ENCODE data around the gene PSORS1C2. TPM values are rescaled to one million over a fixed set of nuclear protein-coding genes. Genes with fewer than 3 reads are reported as not detected.

PSORS1C2 gene
- total RNA-seq, 4 donors from 2014 or later, result not detected

DNA sequence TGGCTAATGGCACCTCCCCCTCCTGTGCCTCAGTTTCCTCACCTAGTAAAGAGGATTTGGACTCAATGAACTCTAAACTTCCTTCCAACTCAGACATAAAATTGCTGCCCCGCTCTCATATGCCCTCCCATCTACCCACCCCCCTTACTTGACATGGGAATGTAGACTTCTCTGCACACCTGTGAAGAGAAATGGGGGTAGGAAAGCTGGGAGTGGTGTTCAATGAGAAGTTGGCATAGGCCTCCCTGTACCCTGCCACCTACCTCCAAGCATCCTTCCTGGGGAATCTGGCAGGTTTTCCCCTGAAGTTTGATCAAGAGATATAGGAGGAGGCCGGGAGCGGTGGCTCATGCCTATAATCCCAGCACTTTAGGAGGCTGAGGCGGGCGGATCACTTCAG, 35.5 kb upstream of the PSORS1C2 start:
- no peak overlapping the region for H3K4me3 ChIP-seq (replicated peaks in 1 of 3)
- intact Hi-C loops (cut with DNase I), result no loop called here
- 78 to 99% methylated on average over 5 of the region's 5 CpGs for WGBS, 2 donors

DNA sequence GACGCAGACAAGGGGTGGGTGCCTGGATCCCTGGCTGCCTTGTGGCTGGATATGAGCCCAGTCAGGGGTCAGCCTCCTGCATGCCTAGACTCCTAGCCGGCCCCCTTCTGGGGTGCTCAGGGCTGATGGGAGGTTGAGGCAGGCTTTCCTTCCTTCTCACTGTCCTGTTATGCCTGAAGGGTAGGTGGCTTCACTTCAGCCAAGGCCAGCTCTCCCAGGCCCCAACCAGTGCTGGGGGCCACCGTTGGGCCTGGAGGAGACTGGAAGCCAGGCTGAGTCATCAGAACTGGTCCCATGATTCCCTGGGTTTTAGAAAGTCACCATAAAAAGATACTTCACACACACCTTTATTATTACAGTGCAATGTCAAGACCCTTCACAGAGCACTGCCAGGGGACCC, 34.5 kb upstream of the PSORS1C2 start:
- 61 to 75% methylated on average over 1 to 3 of the region's 3 CpGs for WGBS, 2 donors
- Histone ChIP-seq H3K9me3 (no peaks in the 10 kb centered on the region), H3K27me3 (no peaks in the 10 kb centered on the region), H3K27ac (no peak overlapping the region), H3K4me3 (replicated peaks in 1 of 3) (no peak overlapping the region), H3K36me3 (no peaks in the 10 kb centered on the region), H3K4me1 (no peaks in the 10 kb centered on the region)
- no peak for TF ChIP-seq POLR2A (IDR thresholded peaks at IDR 0.05)
- TF ChIP-seq, protein P1, sequence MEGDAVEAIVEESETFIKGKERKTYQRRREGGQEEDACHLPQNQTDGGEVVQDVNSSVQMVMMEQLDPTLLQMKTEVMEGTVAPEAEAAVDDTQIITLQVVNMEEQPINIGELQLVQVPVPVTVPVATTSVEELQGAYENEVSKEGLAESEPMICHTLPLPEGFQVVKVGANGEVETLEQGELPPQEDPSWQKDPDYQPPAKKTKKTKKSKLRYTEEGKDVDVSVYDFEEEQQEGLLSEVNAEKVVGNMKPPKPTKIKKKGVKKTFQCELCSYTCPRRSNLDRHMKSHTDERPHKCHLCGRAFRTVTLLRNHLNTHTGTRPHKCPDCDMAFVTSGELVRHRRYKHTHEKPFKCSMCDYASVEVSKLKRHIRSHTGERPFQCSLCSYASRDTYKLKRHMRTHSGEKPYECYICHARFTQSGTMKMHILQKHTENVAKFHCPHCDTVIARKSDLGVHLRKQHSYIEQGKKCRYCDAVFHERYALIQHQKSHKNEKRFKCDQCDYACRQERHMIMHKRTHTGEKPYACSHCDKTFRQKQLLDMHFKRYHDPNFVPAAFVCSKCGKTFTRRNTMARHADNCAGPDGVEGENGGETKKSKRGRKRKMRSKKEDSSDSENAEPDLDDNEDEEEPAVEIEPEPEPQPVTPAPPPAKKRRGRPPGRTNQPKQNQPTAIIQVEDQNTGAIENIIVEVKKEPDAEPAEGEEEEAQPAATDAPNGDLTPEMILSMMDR (IDR thresholded peaks at IDR 0.05), result no peak
- no peak for DNase-seq
- intact Hi-C loops (cut with DNase I), result no loop called here

More for the DNA sequence above, 35.5 kb upstream of the PSORS1C2 start:
- H3K4me1 ChIP-seq, result no peaks in the 10 kb centered on the region
- DNase-seq, result no peak
- no peaks in the 10 kb centered on the region for H3K27me3 ChIP-seq
- H3K9me3 ChIP-seq, result no peaks in the 10 kb centered on the region
- no peak overlapping the region for H3K27ac ChIP-seq
- TF ChIP-seq POLR2A (IDR thresholded peaks at IDR 0.05), result no peak
- TF ChIP-seq, protein P1 (IDR thresholded peaks at IDR 0.05), result no peak
- no peaks in the 10 kb centered on the region for H3K36me3 ChIP-seq

DNA sequence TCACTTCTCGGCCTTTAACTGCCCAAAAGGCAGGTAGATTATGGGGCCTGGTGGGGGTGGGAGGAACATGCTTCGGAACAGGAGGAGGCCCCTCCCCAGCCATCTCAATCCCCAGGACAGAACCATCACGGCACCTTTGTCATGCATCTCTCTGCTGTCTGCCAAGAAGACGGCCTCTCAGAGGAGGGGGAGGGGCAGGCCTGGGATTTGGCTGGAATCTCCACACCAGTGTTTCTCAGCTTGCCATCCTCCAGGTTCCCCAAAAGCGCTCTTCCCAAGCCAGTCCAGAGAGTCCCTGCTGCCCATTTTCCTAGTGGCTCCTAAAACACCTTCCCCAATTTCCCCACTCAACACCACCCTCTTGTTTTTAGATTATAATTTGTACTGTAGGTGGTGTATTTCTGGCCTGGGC, 34.1 kb upstream of the PSORS1C2 start:
- intact Hi-C loops (cut with DNase I), result no loop called here
- Histone ChIP-seq H3K36me3 (no peaks in the 10 kb centered on the region), H3K27ac (no peak overlapping the region), H3K27me3 (no peaks in the 10 kb centered on the region), H3K4me3 (replicated peaks in 1 of 3) (no peak overlapping the region), H3K9me3 (no peaks in the 10 kb centered on the region), H3K4me1 (no peaks in the 10 kb centered on the region)
- TF ChIP-seq POLR2A (IDR thresholded peaks at IDR 0.05), result no peak
- TF ChIP-seq, protein P1 (IDR thresholded peaks at IDR 0.05), result no peak
- WGBS, 2 donors, result 78 to 79% methylated on average over 5 of the region's 5 CpGs
- DNase-seq, result no peak

DNA sequence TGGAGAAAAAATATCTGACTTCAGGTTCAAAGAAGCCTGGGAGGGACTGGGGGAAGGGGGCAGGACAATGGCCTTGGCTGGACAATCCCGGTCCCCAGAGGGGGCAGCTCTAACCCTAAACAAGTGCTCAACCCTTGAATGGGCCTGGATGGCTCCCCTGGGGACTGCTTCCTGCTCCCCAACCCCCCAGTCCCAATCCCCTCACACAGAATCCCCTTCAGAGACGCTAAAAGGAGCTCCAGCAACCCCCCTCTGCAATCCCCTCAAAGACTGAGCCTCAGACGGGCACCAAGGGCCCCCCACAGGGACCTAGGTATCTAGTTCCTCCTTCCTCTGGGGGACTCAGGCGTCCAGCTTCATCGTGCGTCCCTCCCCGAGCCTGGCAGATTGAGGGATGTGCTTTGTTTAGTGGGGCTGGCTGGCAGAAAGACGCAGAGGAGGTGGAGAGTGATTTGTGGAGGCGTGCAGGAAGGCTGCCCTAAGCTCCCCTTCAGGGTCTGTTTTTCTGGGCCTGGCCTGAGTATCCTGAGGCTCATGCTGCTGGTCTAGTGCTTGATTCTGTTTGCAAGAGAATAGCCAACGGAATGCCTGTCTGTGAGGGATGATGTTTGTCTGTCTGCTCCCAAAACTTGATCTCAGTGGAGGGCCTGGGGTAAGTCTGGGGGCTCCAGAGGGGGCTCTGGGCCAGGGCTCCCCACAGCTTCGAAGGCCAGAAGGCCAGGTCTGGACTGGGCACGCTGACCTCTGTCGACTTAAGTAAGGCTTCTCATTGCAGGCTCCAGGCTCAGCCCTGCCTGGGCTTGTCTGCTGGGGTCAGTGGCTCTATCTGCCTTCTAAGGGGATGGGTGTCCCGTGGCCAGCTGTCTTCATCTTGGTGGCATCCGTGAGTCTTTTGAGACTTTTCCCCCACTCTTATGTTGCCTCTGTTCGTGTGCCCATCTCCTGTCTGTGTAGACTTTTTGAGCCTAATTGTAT, 33.4 kb upstream of the PSORS1C2 start:
- 65 to 69% methylated on average over 12 to 13 of the region's 16 CpGs for WGBS, 2 donors
- Histone ChIP-seq H3K27ac (no peak overlapping the region), H3K27me3 (no peaks in the 10 kb centered on the region), H3K4me1 (no peaks in the 10 kb centered on the region), H3K36me3 (no peaks in the 10 kb centered on the region), H3K4me3 (replicated peaks in 1 of 3) (no peak overlapping the region), H3K9me3 (no peaks in the 10 kb centered on the region)
- TF ChIP-seq, protein P1 (IDR thresholded peaks at IDR 0.05), result no peak
- TF ChIP-seq POLR2A (IDR thresholded peaks at IDR 0.05), result no peak
- intact Hi-C loops (cut with DNase I), result no loop called here
- no peak for DNase-seq

DNA sequence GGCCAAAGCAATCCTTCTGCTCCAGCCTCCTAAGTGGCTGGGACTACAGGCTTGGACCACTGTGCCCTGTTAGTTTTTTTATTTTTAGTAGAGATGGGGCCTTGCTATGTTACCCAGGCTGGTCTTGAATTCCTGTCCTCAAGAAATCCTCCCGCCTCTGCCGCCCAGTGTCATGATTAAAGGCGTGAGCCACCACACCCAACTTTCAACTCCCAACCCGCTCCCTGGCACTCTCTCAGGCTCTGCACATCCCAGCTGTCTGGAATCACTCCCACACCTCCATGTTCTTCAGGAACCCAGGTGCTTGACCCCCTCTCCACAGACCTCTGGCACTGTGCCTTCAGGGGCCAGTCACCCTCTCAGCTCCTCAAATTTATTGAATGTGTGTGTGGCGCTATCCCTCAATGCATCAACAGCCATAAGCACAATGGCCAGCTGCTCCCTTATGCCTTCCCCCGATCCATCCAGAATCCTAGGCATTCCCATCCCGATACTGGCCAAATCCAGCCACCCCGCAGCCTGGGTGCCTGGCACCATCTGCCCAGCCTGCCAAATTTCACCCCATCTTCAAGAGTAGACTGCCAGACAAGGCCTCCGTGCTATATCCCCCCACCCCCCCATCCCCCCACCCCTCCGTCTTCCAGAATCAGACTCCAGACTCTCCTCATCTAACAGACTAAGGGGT, 32.3 kb upstream of the PSORS1C2 start:
- no peaks in the 10 kb centered on the region for H3K4me1 ChIP-seq
- no peaks in the 10 kb centered on the region for H3K27me3 ChIP-seq
- H3K9me3 ChIP-seq, result no peaks in the 10 kb centered on the region
- no peaks in the 10 kb centered on the region for H3K36me3 ChIP-seq
- no peak for DNase-seq
- TF ChIP-seq, protein P1 (IDR thresholded peaks at IDR 0.05), result no peak
- no peak for TF ChIP-seq POLR2A (IDR thresholded peaks at IDR 0.05)
- 85 to 91% methylated on average over 10 of the region's 10 CpGs for WGBS, 2 donors
- intact Hi-C loops (cut with DNase I), result no loop called here
- H3K4me3 ChIP-seq (replicated peaks in 1 of 3), result no peak overlapping the region
- no peak overlapping the region for H3K27ac ChIP-seq
